HG02678 (cell line): Measurements from ENCODE around the gene COL20A1.
"Not testable (repeated sequence)": the region's sequence is repeated elsewhere in the genome, so short reads cannot be mapped to it uniquely, and the experiment has no call there.

Source experiments
- ATAC-seq: cut with Tn5 transposase; IDR thresholded peaks from one replicate; pipeline ENCODE4 v1.9.1; 2021; ENCODE audit warnings: mild to moderate bottlenecking, moderate library complexity; ENCODE audit not compliant: unreplicated experiment

Gene COL20A1

DNA sequence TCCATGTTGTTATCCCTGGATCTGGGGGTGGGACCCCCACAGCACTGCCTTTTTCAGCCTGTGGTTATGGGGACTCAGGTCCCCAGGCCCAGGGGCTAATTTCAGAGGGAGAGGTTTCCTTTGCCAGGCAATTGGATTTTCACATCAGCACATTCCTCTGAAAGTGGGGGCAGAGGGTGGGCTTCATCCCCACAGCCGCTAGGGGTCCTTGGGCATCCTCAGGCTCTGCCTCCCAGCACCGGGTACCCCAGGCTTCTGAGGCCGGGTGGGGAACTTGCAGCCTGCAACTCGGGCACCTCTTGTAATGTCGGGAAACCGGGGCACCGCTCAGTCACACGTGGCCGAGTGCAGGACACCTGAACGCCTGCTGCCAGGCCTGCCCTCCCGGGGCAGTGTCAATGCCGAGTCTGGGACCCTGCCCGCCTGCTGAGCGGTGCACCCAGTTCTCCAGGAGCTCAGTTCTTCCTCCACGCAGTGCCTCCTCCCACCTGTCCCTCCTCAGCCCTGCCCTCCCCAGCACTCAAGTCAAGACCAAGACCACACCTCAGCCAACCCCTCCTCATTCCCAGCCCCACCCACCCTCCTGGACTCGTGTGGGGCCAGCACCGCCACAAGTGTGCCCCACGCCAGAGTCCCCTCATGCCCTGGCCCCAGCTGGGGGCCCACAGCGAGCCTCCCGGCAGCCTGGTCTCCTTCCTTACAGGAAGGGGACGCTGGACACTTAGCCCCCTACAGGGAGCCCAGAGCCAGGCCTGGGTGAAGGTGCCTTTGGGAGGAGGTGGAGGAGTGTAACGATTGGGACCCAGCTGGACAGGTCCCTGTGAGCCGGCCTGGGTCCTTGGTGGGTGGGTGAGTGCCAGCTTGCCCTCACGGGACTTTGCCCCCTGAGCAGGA is 77.0 kb downstream of the COL20A1 start:
- no peak for ATAC-seq

- ATAC-seq, result no peak
Observed at GRCh38 chr20:63370618-63371187, 77.7 kb downstream of the COL20A1 start.

DNA sequence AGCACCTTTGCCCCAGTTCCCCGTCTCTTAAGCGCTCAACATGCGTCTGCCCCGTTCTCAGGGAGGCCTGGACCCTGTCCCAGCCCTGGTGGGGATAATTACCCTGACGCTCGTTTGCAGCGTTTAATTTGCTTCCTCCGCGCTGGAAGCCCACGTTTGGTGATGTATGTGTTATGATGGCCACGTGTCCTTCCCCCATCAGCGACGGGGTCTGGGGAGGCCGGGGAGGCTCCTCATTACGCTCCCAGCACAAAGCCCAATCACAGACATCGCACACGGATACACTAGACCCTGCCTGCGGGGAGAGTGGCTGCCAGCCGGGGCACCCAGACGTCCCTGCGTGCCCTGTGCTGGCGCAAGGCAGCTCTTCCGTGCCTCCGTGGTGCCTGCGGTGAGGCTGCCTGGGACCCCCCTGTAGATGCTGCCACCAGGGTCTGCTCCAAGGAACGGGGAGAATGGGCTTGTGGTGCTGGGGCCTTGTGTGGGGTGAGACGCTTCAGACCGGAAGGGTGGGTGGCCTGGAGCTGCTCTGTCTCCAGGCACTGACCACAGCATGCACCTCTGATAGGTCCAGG is 78.4 kb downstream of the COL20A1 start:
- no peak for ATAC-seq

DNA sequence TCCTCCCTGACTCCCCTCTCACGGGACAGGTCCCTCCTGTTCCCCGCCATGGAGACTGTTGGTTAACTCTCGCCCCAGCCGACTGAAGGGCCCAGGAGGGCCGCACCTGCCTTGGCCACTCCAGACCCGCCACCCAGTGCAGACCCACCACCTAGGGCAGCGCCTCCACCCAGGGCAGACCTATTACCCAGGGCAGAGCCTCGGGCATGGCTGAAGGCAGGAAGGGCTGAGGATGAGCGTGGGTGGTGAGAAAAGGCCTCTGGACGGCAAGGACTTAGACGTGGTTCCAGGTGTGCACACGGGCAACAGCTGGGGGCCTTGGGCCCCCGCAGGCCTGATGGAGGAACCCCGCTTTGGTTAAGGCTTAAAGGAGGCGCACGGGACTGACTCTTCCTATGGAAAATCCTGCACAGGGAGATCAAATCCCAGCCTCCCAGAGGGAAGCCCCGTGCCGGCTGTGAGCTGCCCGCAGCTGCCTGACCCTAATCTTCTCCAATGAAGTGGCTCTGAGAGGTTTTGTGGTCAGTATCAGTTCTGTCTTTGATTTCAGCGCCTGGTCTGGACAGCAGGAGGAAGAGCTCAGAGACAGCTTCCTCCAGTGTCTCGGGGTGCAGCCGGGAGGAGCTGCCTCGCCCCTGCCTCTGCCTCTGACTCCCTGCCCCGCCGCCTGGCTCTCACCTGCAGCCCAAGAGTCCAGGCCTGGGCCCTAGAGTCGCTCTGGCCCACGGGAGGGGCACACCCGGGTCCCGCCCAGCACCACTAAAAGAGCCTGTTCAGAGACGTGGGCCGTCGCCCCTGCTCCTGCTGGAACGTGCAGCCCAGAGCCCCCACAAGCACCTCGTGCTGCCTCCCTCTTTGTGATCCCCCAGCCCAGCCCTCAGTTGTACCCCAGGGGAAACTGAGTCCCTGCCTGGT is 80.2 kb downstream of the COL20A1 start:
- ATAC-seq, result no peak

DNA sequence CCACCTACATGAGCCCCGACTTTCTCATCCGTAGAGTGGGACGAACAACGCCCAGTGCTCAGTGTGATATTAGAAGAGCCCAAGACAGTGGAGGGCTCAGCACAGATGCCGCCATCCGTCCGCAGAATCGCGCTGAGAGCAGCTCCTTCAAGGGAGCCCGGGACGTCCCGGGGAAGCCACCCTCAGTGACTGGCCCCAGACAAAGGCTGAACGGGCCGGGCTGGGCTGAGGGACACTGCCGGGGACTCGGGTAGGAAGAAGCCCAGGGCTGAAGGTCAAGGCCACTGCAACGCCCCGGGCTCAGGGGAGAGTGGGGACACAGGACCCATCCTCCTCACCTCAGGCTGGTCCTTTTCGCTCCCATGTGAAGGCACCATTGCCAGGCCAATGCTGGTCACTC is 81.0 kb downstream of the COL20A1 start:
- ATAC-seq, result no peak

DNA sequence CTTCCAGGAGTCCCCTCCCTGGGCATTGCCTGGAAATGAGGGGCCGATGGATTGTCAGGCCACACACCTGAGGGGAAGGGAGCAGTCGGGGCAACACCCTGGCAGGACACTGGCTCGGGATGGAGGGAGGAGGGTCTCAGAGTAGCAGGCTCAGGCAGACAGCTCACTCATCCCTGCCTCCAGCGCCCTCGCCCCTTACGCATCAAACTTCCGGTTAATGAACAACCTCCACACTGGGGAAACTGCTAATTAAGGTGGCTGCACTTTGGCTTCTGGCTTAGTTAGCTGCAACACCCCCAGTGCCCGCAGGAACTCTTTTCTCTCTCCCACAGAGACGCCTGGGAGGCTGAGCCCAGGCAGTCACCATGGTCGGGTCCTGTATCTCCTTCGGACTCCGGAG is 81.5 kb downstream of the COL20A1 start:
- no peak for ATAC-seq

DNA sequence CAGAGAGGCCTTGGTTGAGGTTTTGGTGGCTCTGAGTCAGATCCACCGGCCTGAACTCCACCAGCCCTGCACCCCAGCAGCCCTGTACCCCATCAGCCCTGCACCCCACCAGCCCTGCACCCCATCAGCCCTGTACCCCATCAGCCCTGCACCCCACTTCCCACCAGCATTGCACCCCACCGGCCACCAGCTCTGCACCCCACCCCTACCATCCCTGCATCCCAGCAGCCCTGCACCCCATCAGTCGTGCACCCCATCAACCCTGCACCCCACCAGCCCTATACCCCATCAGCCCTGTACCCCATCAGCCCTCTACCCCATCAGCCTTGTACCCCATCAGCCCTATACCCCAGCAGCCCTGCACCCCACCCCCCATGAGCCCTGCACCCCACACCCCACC is 82.5 kb downstream of the COL20A1 start:
- ATAC-seq, result no peak

- no peak for ATAC-seq
Observed at GRCh38 chr20:63376283-63377250, 83.6 kb downstream of the COL20A1 start.

- ATAC-seq, result no peak
Observed at GRCh38 chr20:63377256-63377941, 84.4 kb downstream of the COL20A1 start.

DNA sequence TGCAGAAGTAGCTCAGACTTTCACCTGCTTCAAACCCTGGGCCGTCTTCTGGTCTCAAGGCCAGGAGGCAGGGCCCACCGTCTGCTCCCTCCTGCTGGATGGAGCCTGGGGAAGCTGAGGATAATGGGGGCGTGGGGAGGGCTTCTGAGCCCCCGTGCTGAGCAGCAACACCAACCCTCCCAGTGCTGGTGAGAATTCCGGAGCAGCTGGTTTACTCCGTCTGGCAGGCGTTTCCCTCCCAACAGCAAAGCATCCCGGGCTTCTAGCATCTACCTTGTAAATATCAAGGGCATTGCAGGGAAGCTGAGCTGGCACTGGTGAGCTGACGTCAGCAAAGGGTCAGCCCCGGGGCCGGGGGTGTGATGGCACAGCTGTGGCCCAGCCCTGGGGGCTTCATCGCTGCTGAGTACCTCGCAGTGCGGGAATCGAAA is 85.0 kb downstream of the COL20A1 start:
- no peak for ATAC-seq

GRCh38 chr20:63378626-63379025 is 85.6 kb downstream of the COL20A1 start:
- ATAC-seq, result no peak

GRCh38 chr20:63379296-63379695 is 86.3 kb downstream of the COL20A1 start:
- no peak for ATAC-seq

DNA sequence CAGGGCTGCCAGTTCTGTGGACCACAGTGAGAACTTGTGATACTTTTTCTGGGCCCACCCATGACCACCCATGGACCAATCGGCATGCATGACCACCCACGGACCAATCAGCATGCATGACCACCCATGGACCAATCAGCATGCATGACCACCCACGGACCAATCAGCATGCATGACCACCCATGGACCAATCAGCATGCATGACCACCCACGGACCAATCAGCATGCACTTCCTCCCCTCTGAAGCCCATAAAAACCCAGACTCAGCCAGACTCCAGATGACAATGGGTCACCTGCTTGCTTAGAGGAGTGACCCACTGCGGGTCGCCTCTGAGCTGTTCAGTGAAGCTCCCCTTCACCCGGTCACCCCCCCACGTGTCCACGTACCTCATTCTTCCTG is 86.9 kb downstream of the COL20A1 start:
- ATAC-seq, result not testable (repeated sequence)

DNA sequence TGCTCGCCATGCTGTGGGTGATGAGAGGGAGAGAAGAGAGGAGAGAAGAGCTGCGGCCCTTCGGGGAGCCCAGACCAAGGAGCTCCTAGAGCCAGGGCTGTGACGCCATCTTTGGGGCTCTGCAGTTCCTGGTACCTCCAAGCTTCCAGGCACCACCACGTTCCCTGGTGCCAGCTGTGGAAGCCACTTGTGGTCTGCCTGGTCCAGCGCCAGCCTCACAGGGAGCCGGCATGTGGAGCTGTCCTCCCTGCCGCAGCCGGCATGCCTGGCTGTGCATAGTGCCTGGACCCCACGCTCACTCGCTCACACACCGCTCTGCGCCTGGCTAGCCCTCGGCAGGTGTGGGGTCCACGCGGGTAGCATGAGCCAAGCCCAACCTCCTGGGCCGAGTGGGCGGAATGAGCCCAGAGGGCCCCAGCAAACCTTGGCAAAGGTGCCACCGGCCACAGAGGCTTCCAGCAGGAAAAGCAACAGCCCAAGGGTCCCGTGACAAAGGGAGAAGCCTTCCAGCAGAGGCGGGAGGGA is 87.4 kb downstream of the COL20A1 start:
- ATAC-seq, result no peak

GRCh38 chr20:63381781-63382431 is 88.9 kb downstream of the COL20A1 start:
- no peak for ATAC-seq

- ATAC-seq, result no peak
Observed at GRCh38 chr20:63382551-63383300, 89.7 kb downstream of the COL20A1 start.

DNA sequence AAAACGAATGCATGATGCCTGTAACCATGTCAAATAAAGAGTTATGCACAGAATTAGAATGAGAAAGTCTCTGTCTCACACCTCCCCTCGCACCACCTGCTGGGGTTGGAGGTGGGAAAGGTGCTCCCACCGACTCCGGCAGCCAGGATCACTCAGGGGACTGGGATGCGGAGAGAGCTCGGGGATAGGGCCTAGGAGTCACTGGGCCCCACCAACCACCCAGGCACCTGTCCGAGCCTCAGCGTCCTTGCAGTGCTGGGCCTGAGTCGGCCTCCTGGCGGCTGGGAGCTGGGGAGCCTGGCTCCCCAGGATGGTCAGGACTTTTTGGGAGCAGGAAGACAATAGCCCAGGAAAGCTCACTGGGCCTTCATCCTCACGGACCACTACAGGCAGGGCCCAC is 90.6 kb downstream of the COL20A1 start:
- no peak for ATAC-seq

DNA sequence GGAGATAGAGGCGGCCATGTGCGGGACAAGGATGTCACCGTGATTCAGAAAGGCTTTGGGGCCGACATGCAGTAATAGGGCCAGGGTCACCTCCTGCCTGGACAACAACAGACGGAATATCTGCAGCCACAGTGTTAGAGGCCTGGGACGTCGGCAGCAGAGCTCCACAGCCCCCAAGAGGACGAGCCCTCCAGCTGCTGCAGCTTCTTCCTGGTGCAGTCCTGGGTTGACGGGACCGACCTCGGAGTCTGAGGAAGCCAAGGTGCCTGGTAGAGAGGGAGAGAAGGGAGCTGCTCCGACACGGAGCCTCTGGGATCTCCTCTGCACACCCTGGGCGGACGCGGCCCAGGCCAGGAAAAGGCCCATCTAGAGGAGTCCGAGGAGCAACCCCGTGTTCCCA is 91.3 kb downstream of the COL20A1 start:
- ATAC-seq, result no peak
